ENCODE data around the gene MRGPRX2. TPM values are rescaled to one million over a fixed set of nuclear protein-coding genes. Genes with fewer than 3 reads are reported as not detected.

MRGPRX2 gene
- polyA plus RNA-seq, 2 of the 4 experiments (the other 2 are of a cell fraction), result not detected

- Histone ChIP-seq H3K4me3 (no peak overlapping the region), H3K27ac (no peak overlapping the region), H3K9me3 (no peaks in the 10 kb centered on the region), H3K4me2 (no peak overlapping the region), H3K4me1 (no peaks in the 10 kb centered on the region; the same call in 2 of the 3 replicates)
- no peak for FAIRE-seq
- no peak for DNase-seq (ENCODE audit: low read depth in 1 of 2, low spot score in 1 of 2)
- ChIA-PET POLR2A (no interaction called here), CTCF (interaction anchor here (2.0 kb wide), 1 partner anchor 58 kb away, joined by 4 read pairs; no protein-coding TSS in a partner anchor)
- WGBS (ENCODE audit: missing lambda C conversion rate), result 2% methylated on average over 3 of the region's 3 CpGs
- TF ChIP-seq REST (IDR thresholded peaks at IDR 0.05), result peak; percentile 79
- no peak for TF ChIP-seq RNF2 (IDR thresholded peaks at IDR 0.05; ENCODE audit: borderline replicate concordance, low read depth)
- TF ChIP-seq KDM1A (IDR thresholded peaks at IDR 0.05; ENCODE audit: low read depth), result no peak
- no peak for ATAC-seq
These were observed 41.6 kb downstream of the MRGPRX2 start for GRCh38 chr11:19018901-19019300.

- ATAC-seq (no peak), FAIRE-seq (no peak)
- CTCF ChIA-PET, result no interaction called here
These were observed 47.2 kb downstream of the MRGPRX2 start for GRCh38 chr11:19013181-19013857.

GRCh38 chr11:19012636-19013035 is 47.9 kb downstream of the MRGPRX2 start:
- FAIRE-seq (no peak), ATAC-seq (no peak), DNase-seq (ENCODE audit: low read depth in 1 of 2, low spot score in 1 of 2) (no peak)
- Histone ChIP-seq H3K4me2 (no peak overlapping the region), H3K27ac (no peak overlapping the region), H3K4me1 (peaks cover 5% of the 10 kb centered on the region; the same call in 1 of the 3 replicates), H3K9me3 (no peaks in the 10 kb centered on the region), H3K4me3 (no peak overlapping the region)
- ChIA-PET POLR2A (no interaction called here), CTCF (no interaction called here)
- TF ChIP-seq SMC3 (IDR thresholded peaks at IDR 0.05) (no peak), NR3C1 (IDR thresholded peaks at IDR 0.05) (no peak), EP300 (IDR thresholded peaks at IDR 0.05) (no peak), ZNF302 (CRISPR knock-in tag; IDR thresholded peaks at IDR 0.05) (no peak), RCOR1 (IDR thresholded peaks at IDR 0.05; ENCODE audit: low read depth, low read length) (no peak), TP53 (CRISPR knock-in tag; IDR thresholded peaks at IDR 0.05) (no peak), HOXB13 (CRISPR knock-in tag; IDR thresholded peaks at IDR 0.05; ENCODE audit: low read depth) (no peak), NFE2L2 (conservative IDR thresholded peaks at IDR 0.05; ENCODE audit: low read length) (no peak), USF2 (IDR thresholded peaks at IDR 0.05) (no peak)

More at GRCh38 chr11:19013181-19013857, 47.2 kb downstream of the MRGPRX2 start:
- POLR2A ChIA-PET, result no interaction called here
- TF ChIP-seq ZNF302 (CRISPR knock-in tag; IDR thresholded peaks at IDR 0.05), result no peak
- no peak for TF ChIP-seq FOSB (CRISPR knock-in tag; IDR thresholded peaks at IDR 0.05)
- no peak for TF ChIP-seq HEYL (CRISPR knock-in tag; IDR thresholded peaks at IDR 0.05)
- TF ChIP-seq HOXB13 (CRISPR knock-in tag; IDR thresholded peaks at IDR 0.05; ENCODE audit: low read depth), result no peak
- TF ChIP-seq RNF2 (IDR thresholded peaks at IDR 0.05; ENCODE audit: borderline replicate concordance, low read depth), result no peak
- TF ChIP-seq USF2 (IDR thresholded peaks at IDR 0.05), result no peak
- no peak for TF ChIP-seq ELK1 (IDR thresholded peaks at IDR 0.05; ENCODE audit: low read depth, low read length)
- no peak for TF ChIP-seq SREBF2 (IDR thresholded peaks at IDR 0.05)
- no peak for TF ChIP-seq ZC3H11A (IDR thresholded peaks at IDR 0.05)
- peaks cover 5% of the 10 kb centered on the region; the same call in 1 of the 3 replicates for H3K4me1 ChIP-seq
- DNase-seq (ENCODE audit: low read depth in 1 of 2, low spot score in 1 of 2), result peak in 1 of 2 experiments; percentile 14
- H3K27ac ChIP-seq, result no peak overlapping the region
- H3K9me3 ChIP-seq, result no peaks in the 10 kb centered on the region
- 74% methylated on average over 2 of the region's 3 CpGs for WGBS (ENCODE audit: missing lambda C conversion rate)
- no peak overlapping the region for H3K4me3 ChIP-seq
- H3K4me2 ChIP-seq, result no peak overlapping the region

Data from A549 (cell line).